GM18519 (cell line): ENCODE results near the gene NUDT10.
"Not testable (repeated sequence)": the region's sequence is repeated elsewhere in the genome, so short reads cannot be mapped to it uniquely, and the experiment has no call there.

Source experiments
- ATAC-seq: cut with Tn5 transposase; IDR thresholded peaks from one replicate; pipeline ENCODE4 v1.9.1; 2021; ENCODE audit warnings: mild to moderate bottlenecking, moderate library complexity; ENCODE audit not compliant: unreplicated experiment, low FRiP score

The NUDT10 gene

GRCh38 chrX:51332188-51332942 is at the start of gene NUDT10:
TSS of gene NUDT10 (plus strand) at chrX:51332822. CDS start at chrX:51332966, 144 bp downstream.
- ATAC-seq, result no peak

- ATAC-seq, result no peak
Measured at GRCh38 chrX:51292421-51292820, 40.2 kb upstream of the NUDT10 start.

GRCh38 chrX:51296138-51296537 is 36.5 kb upstream of the NUDT10 start:
- ATAC-seq, result no peak

GRCh38 chrX:51316271-51316670 is 16.4 kb upstream of the NUDT10 start:
- no peak for ATAC-seq

- not testable (repeated sequence) for ATAC-seq
Measured at GRCh38 chrX:51332943-51333785, 542 bp downstream of the NUDT10 start.

- no peak for ATAC-seq
Measured at GRCh38 chrX:51334276-51334675, 1.7 kb downstream of the NUDT10 start.

- peak; percentile 80 for ATAC-seq
Measured at GRCh38 chrX:51336584-51336983, 4.0 kb downstream of the NUDT10 start.

- no peak for ATAC-seq
Measured at GRCh38 chrX:51361251-51361650, 28.6 kb downstream of the NUDT10 start.

GRCh38 chrX:51376672-51377071 is 44.0 kb downstream of the NUDT10 start:
- no peak for ATAC-seq
